HepG2 (cell line): Measurements from ENCODE around the gene SLC39A3. TPM values are rescaled to one million over a fixed set of nuclear protein-coding genes. Genes with fewer than 3 reads are reported as not detected.
A peak's percentile ranks its signal among the peaks of the same experiment; 100 is the strongest.

Experiments used
- BRD4 ChIP-seq: sonication (generic); formaldehyde crosslinking; IDR thresholded peaks from 2 replicates; pipeline ENCODE4 v1.4.0; 2020; ENCODE audit warnings: missing genetic modification reagents
- CENPT ChIP-seq: sonication (generic); formaldehyde crosslinking; IDR thresholded peaks from 2 replicates; pipeline ENCODE4 v1.8.0; 2022; ENCODE audit warnings: low read depth, mild to moderate bottlenecking, moderate library complexity, missing genetic modification reagents
- FOXO1 ChIP-seq: sonication (generic); formaldehyde crosslinking; IDR thresholded peaks from 2 replicates; pipeline ENCODE4 v1.4.0; 2020; ENCODE audit warnings: missing genetic modification reagents
- MAF1 ChIP-seq: sonication (generic); formaldehyde crosslinking; IDR thresholded peaks from 2 replicates; pipeline ENCODE4 v1.5.0; 2020; ENCODE audit warnings: missing genetic modification reagents, borderline replicate concordance
- MYC ChIP-seq: sonication (generic); formaldehyde crosslinking; IDR thresholded peaks from 2 replicates; pipeline ENCODE4 v1.9.0; 2021; ENCODE audit warnings: missing genetic modification reagents, borderline replicate concordance
- NFE2L1 ChIP-seq: sonication (generic); formaldehyde crosslinking; IDR thresholded peaks from 2 replicates; pipeline ENCODE4 v1.4.0; 2020; ENCODE audit warnings: missing genetic modification reagents, mild to moderate bottlenecking, borderline replicate concordance
- NFE2L2 ChIP-seq: fragments of 150-350 bp; IDR thresholded peaks from 2 replicates; pipeline ENCODE4 v1.6.1; 2014; ENCODE audit warnings: low read length
- POLR2G ChIP-seq: fragments of 200-400 bp; formaldehyde crosslinking; IDR thresholded peaks from 2 replicates; pipeline ENCODE4 v1.6.1; 2018; ENCODE audit warnings: mild to moderate bottlenecking, low read depth, low read length, moderate library complexity
- RERE ChIP-seq: IDR thresholded peaks from 2 replicates; pipeline ENCODE4 v1.6.1; 2016; ENCODE audit warnings: low read depth, missing genetic modification reagents, missing compliant biosample characterization
- YEATS2 ChIP-seq: sonication (generic); formaldehyde crosslinking; IDR thresholded peaks from 2 replicates; pipeline ENCODE4 v1.4.0; 2020; ENCODE audit warnings: missing genetic modification reagents, borderline replicate concordance
- ZBTB2 ChIP-seq: sonication (generic); formaldehyde crosslinking; IDR thresholded peaks from 2 replicates; pipeline ENCODE4 v1.8.0; 2022; ENCODE audit warnings: low read depth, missing genetic modification reagents
- ZFX ChIP-seq: sonication (generic); formaldehyde crosslinking; IDR thresholded peaks from 2 replicates; pipeline ENCODE4 v1.4.0; 2020; ENCODE audit warnings: mild to moderate bottlenecking, low read depth, missing genetic modification reagents, moderate library complexity
- ZFY ChIP-seq: sonication (generic); formaldehyde crosslinking; IDR thresholded peaks from 2 replicates; pipeline ENCODE4 v1.4.0; 2020; ENCODE audit warnings: missing genetic modification reagents
- ZNF18 ChIP-seq: sonication (generic); formaldehyde crosslinking; IDR thresholded peaks from 2 replicates; pipeline ENCODE4 v1.8.0; 2022; ENCODE audit warnings: mild to moderate bottlenecking, missing genetic modification reagents; ENCODE audit not compliant: insufficient replicate concordance
- ZNF24 ChIP-seq: fragments of 450-650 bp; IDR thresholded peaks from 2 replicates; pipeline ENCODE4 v1.6.1; 2017; ENCODE audit warnings: antibody characterized with exemption, mild to moderate bottlenecking
- ZNF343 ChIP-seq: sonication (generic); formaldehyde crosslinking; IDR thresholded peaks from 2 replicates; pipeline ENCODE4 v1.4.0; 2020; ENCODE audit warnings: mild to moderate bottlenecking, missing genetic modification reagents
- ZNF510 ChIP-seq: sonication (generic); formaldehyde crosslinking; IDR thresholded peaks from 2 replicates; pipeline ENCODE4 v1.4.0; 2020; ENCODE audit warnings: low read depth, mild to moderate bottlenecking, missing genetic modification reagents
- ZNF562 ChIP-seq: sonication (generic); formaldehyde crosslinking; IDR thresholded peaks from 2 replicates; pipeline ENCODE4 v1.8.0; 2022; ENCODE audit warnings: missing genetic modification reagents, borderline replicate concordance
- ZNF749 ChIP-seq: sonication (generic); formaldehyde crosslinking; IDR thresholded peaks from 2 replicates; pipeline ENCODE4 v1.8.0; 2022; ENCODE audit warnings: mild to moderate bottlenecking, missing genetic modification reagents, moderate library complexity, borderline replicate concordance
- ZSCAN20 ChIP-seq: sonication (generic); formaldehyde crosslinking; IDR thresholded peaks from 2 replicates; pipeline ENCODE4 v1.4.0; 2020; ENCODE audit warnings: missing genetic modification reagents, mild to moderate bottlenecking, borderline replicate concordance
- polyA plus RNA-seq, 8 experiments: library from polyadenylated mRNA; depleted of rRNA in 3 of 8; stranded (reverse) in 7 of 8; unstranded in 1 of 8; fragments of >200 nt; fragmentation: Illumina TruSeq in 4 of 8; extraction: Trizol in 4 of 8; gene quantifications; 2 replicates each; pipeline versions ENCODE4 v1.2.1 to v1.2.3, GENCODE V29; 2011 to 2016; ENCODE audit warnings: low read depth in 4 of 8, missing spikeins in 1 of 8, mixed read lengths in 1 of 8; ENCODE audit not compliant: insufficient read depth in 1 of 8
- total RNA-seq, 5 experiments: library from RNA; depleted of rRNA; stranded (reverse); fragments of >200 nt; fragmentation: Illumina TruSeq; extraction: Trizol; gene quantifications; 2 replicates each; pipeline ENCODE4 v1.2.3, GENCODE V29; 2016; ENCODE audit warnings: low read depth in 1 of 5

SLC39A3 gene
- total and polyA plus RNA-seq, 2 of the 13 experiments (the other 11 are each of a cell fraction or from before 2014, with no cell fraction given), result 33.6 to 41.6 TPM

GRCh38 chr19:2785244-2785997, 45.6 kb upstream of the SLC39A3 start, which contains the start of gene THOP1 (continued):
- TF ChIP-seq ZNF18 (CRISPR knock-in tag), result no peak
- TF ChIP-seq CENPT (CRISPR knock-in tag), result peak; percentile 64; the same call in 1 of the 2 replicates
- TF ChIP-seq MYC (CRISPR knock-in tag), result peak; percentile 66
- peak; percentile 96 for TF ChIP-seq ZFY (CRISPR knock-in tag)
- no peak for TF ChIP-seq MAF1
- no peak for TF ChIP-seq NFE2L2
- TF ChIP-seq ZSCAN20 (CRISPR knock-in tag), result peak; percentile 50
- TF ChIP-seq ZBTB2 (CRISPR knock-in tag), result peak; percentile 67; the same call in 1 of the 2 replicates
- TF ChIP-seq ZNF343 (CRISPR knock-in tag), result no peak
- no peak for TF ChIP-seq ZNF562 (CRISPR knock-in tag)
- TF ChIP-seq ZNF510 (CRISPR knock-in tag), result 0 out of 2 replicates have a peak, but pooled peaks have one; percentile 22
- no peak for TF ChIP-seq RERE (CRISPR knock-in tag)
- peak; percentile 17; the same call in 1 of the 2 replicates for TF ChIP-seq YEATS2 (CRISPR knock-in tag)
- TF ChIP-seq ZFX (CRISPR knock-in tag), result peak; percentile 95
- 0 out of 2 replicates have a peak, but pooled peaks have one; percentile 30 for TF ChIP-seq BRD4 (CRISPR knock-in tag)
- no peak for TF ChIP-seq NFE2L1 (CRISPR knock-in tag)
- TF ChIP-seq FOXO1 (CRISPR knock-in tag), result no peak
- peak; percentile 68; the same call in 1 of the 2 replicates for TF ChIP-seq ZNF749
- peak; percentile 84 for TF ChIP-seq POLR2G
- peak; percentile 68 for TF ChIP-seq ZNF24
